Endothelial cell of umbilical vein (primary cell): Measurements from ENCODE around the gene RNASE13.

Source experiments
- EZH2 ChIP-seq: IDR thresholded peaks from 2 replicates; pipeline ENCODE4 v1.6.1; 2012; ENCODE audit warnings: borderline replicate concordance, low read depth, mild to moderate bottlenecking, moderate library complexity, low read length, inconsistent platforms; ENCODE audit not compliant: severe bottlenecking
- MYC ChIP-seq: IDR thresholded peaks from one replicate; pipeline ENCODE4 v1.6.1; 2011; ENCODE audit warnings: mild to moderate bottlenecking, low read depth, low read length
- POLR2A ChIP-seq: IDR thresholded peaks from 2 replicates; pipeline ENCODE4 v1.6.1; 2012; ENCODE audit warnings: low read depth, mild to moderate bottlenecking, control low read depth, low read length
- POLR2AphosphoS5 ChIP-seq: IDR thresholded peaks from 2 replicates; pipeline ENCODE4 v1.6.1; 2012; ENCODE audit warnings: low read depth, mild to moderate bottlenecking, control low read depth, low read length, moderate library complexity; ENCODE audit not compliant: insufficient read depth
- TF ChIP-seq, protein P1 (sequence below), 2 donors: IDR thresholded peaks; 1 replicate in 1 of 2; 2 replicates in 1 of 2; pipeline ENCODE4 v1.5.1; 2011; ENCODE audit warnings: low read length in 2 of 2, mild to moderate bottlenecking in 2 of 2, moderate library complexity in 2 of 2, control low read depth in 1 of 2, inconsistent platforms in 1 of 2, low read depth in 1 of 2; ENCODE audit not compliant: insufficient read depth in 1 of 2; ENCODE audit errors: extremely low read depth in 1 of 2

DNA sequence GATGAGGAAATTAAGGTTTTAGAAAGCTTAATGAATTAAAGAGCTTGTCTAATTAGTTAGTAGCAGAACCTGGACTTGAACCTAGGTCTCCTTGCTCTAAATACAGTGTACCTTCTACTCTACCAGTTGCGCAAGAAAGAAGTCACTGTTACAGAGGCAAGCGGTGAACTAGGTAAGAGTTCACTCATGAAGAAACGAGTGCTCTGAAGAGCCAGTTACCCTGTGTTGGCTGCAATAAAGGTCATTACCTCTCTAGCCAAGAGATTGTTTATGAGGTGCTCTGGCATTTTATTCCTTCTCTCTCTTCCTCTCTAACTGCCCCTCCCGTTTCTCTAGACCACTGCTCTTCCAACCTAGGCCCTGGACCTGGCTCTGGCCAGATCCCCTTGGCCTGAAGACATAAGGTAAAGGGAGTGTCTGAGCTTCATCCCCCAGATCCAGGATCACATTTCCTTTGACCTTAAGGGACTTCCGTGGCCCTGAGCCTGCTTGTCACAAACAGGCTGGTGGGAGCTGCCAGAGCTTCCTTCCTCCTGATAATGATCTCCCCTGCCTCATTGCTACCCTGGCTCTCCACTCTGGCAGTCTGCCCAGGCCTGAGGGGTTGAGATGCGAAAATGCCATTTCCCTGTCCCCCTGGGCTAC, 9.5 kb upstream of the RNASE13 start:
- TF ChIP-seq POLR2AphosphoS5, result no peak
- TF ChIP-seq, protein P1, sequence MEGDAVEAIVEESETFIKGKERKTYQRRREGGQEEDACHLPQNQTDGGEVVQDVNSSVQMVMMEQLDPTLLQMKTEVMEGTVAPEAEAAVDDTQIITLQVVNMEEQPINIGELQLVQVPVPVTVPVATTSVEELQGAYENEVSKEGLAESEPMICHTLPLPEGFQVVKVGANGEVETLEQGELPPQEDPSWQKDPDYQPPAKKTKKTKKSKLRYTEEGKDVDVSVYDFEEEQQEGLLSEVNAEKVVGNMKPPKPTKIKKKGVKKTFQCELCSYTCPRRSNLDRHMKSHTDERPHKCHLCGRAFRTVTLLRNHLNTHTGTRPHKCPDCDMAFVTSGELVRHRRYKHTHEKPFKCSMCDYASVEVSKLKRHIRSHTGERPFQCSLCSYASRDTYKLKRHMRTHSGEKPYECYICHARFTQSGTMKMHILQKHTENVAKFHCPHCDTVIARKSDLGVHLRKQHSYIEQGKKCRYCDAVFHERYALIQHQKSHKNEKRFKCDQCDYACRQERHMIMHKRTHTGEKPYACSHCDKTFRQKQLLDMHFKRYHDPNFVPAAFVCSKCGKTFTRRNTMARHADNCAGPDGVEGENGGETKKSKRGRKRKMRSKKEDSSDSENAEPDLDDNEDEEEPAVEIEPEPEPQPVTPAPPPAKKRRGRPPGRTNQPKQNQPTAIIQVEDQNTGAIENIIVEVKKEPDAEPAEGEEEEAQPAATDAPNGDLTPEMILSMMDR (IDR thresholded peaks at IDR 0.05; ENCODE audit: extremely low read depth in 1 of 2, insufficient read depth in 1 of 2, low read depth in 1 of 2, low read length in 2 of 2), result no peak
- TF ChIP-seq POLR2A, result no peak
- no peak for TF ChIP-seq MYC
- TF ChIP-seq EZH2, result no peak
